ENCODE measurements around the gene SNAP47. TPM values are rescaled to one million over a fixed set of nuclear protein-coding genes. Genes with fewer than 3 reads are reported as not detected.

Gene SNAP47
- total RNA-seq (2012; rRNA removed) (65.3 and 72.9 TPM in 2 replicates), polyA plus RNA-seq (2012; rRNA removed) (39.4 and 39.5 TPM in 2 replicates), Bru-seq, nascent RNA (percentile 65 among the genes with signal in this experiment), BruChase-seq, experiment 1, labeled RNA remaining after a 6-hour chase (percentile 61 among the genes with signal in this experiment), BruChase-seq, experiment 2, labeled RNA remaining after a 2-hour chase (percentile 66 among the genes with signal in this experiment)
- polyA plus RNA-seq (2012; cell fraction: cytosol; rRNA removed), result 46.6 and 52.1 TPM in 2 replicates
- polyA plus RNA-seq (2012; cell fraction: nucleus; rRNA removed; ENCODE audit: low replicate concordance), result 28.6 and 37.2 TPM in 2 replicates
- long read RNA-seq, transcript SNAP47-202 (5 exons, 2,362 nt), result major isoform, 42 of 75 reads
- long read RNA-seq, partial matches to known transcripts, result 6 of 75 reads
- long read RNA-seq, other reads (novel, unspliced or antisense), result 25 of 75 reads

GRCh38 chr1:227734856-227735538 is at the start of gene SNAP47, which contains the start of gene JMJD4:
TSS of gene SNAP47 (plus strand) at chr1:227735435. CDS start at chr1:227747737, 12,302 bp downstream.
TSS of gene JMJD4 (minus strand) at chr1:227735302. CDS start at chr1:227735273, 29 bp downstream.
- H3K27ac ChIP-seq (ENCODE audit: insufficient read depth, low read length), result peak within 1 kb of the TSS; percentile 91
- 0% methylated on average over 37 of the region's 83 CpGs; no CpG with 5 or more reads in 1 of the 2 experiments for WGBS, 2 experiments (ENCODE audit: extremely low coverage in 2 of 2, insufficient read length in 1 of 2)
- H4K20me1 ChIP-seq (ENCODE audit: insufficient read depth, low read length), result peaks cover 9% of the 10 kb centered on the region

More at GRCh38 chr1:227734856-227735538, at the start of gene SNAP47, which contains the start of gene JMJD4:
- peak within 1 kb of the TSS; percentile 86 for H3K9ac ChIP-seq (ENCODE audit: low read depth, low read length)
- H3K18ac ChIP-seq (ENCODE audit: low read depth, low read length), result peak within 1 kb of the TSS; percentile 8; the same call in 1 of the 2 replicates
- peak within 1 kb of the TSS; percentile 99 for H3K4me2 ChIP-seq (ENCODE audit: low read depth, low read length)
- no TSS peak for BruUV-seq (replicated peaks)
- H3K14ac ChIP-seq (replicated peaks; ENCODE audit: low read depth, low read length), result peak within 1 kb of the TSS; percentile 64
- H3K79me1 ChIP-seq (ENCODE audit: low read depth in 1 of 2, low read length in 2 of 2), result peaks cover 26 to 59% of the 10 kb centered on the region in 2 experiments
- H2AK9ac ChIP-seq (replicated peaks; ENCODE audit: low read depth, low read length, poor library complexity), result peak within 1 kb of the TSS; percentile 96
- peak; percentile 95 for ATAC-seq (ENCODE audit: low read depth)
- no peak within 1 kb of the TSS for H2BK20ac ChIP-seq (ENCODE audit: low read depth, low read length)
- H3K9me1 ChIP-seq (ENCODE audit: insufficient read depth, low read length), result peaks cover 12% of the 10 kb centered on the region; the same call in 1 of the 2 replicates
- ChIA-PET CTCF (interaction anchor here (0.6 kb wide), 1 partner anchor 39 kb away, joined by 3 read pairs; no protein-coding TSS in a partner anchor), POLR2A (ENCODE audit: unreplicated experiment) (interaction anchor here (0.5 to 0.7 kb wide), 2 partner anchors 23 to 723 kb away, joined by 3 to 9 read pairs; no protein-coding TSS in a partner anchor)
- peak within 1 kb of the TSS; percentile 76 for H4K5ac ChIP-seq (ENCODE audit: low read depth, low read length)
- peaks cover 9% of the 10 kb centered on the region; the same call in 1 of the 2 replicates for H3K4me1 ChIP-seq (ENCODE audit: control insufficient read depth, insufficient read depth, low read length)
- H2BK15ac ChIP-seq (ENCODE audit: low read depth, low read length), result no peak within 1 kb of the TSS; the same call in 2 of the 3 replicates
- no peaks in the 10 kb centered on the region for H3K9me3 ChIP-seq (ENCODE audit: control insufficient read depth, insufficient read depth, low read length)
- DNase-seq, result peak; percentile 90
- peak within 1 kb of the TSS; percentile 75 to 93; a peak in 3 of 4 replicates for H4K8ac ChIP-seq (ENCODE audit: low read depth in 2 of 2, low read length in 2 of 2)
- H3K36me3 ChIP-seq (ENCODE audit: control insufficient read depth, insufficient read depth, low read length), result peaks cover 20% of the 10 kb centered on the region; the same call in 1 of the 2 replicates
- H4K91ac ChIP-seq (ENCODE audit: insufficient read depth, low read depth, low read length), result peak within 1 kb of the TSS; percentile 71
- dilution Hi-C loops (cut with HindIII; ENCODE audit: low sequenced_read_pairs, unreplicated experiment), result no loop called here
- peak within 1 kb of the TSS; percentile 94 for H3K4me3 ChIP-seq (ENCODE audit: insufficient read depth, low read depth, low read length)
- H2BK120ac ChIP-seq (ENCODE audit: low read depth, low read length), result no peak within 1 kb of the TSS
- TF ChIP-seq CEBPB (IDR thresholded peaks at IDR 0.05; ENCODE audit: low read depth, low read length), result no peak
- peak; percentile 71; the same call in 1 of the 2 replicates for TF ChIP-seq MXI1 (IDR thresholded peaks at IDR 0.05; ENCODE audit: borderline replicate concordance, low read depth, low read length)
- peak; percentile 84 for TF ChIP-seq BHLHE40 (IDR thresholded peaks at IDR 0.05; ENCODE audit: low read depth, low read length)
- peak; percentile 37; the same call in 1 of the 2 replicates for TF ChIP-seq POLR2A (IDR thresholded peaks at IDR 0.05; ENCODE audit: low read depth, low read length)
- TF ChIP-seq MAZ (IDR thresholded peaks at IDR 0.05; ENCODE audit: borderline replicate concordance, low read depth, low read length), result peak; percentile 81; the same call in 1 of the 2 replicates
- peak within 1 kb of the TSS; percentile 71 for H3K4ac ChIP-seq (ENCODE audit: low read depth, low read length)
- H3K23ac ChIP-seq (ENCODE audit: low read depth, low read length), result peak within 1 kb of the TSS; percentile 84
- H2AFZ ChIP-seq (replicated peaks; ENCODE audit: low read length, poor library complexity), result peak within 1 kb of the TSS; percentile 98
- intact Hi-C loops (cut with micrococcal nuclease), result loop anchor here (2.0 kb wide), 2 partner anchors 24 to 54 kb away; no protein-coding TSS in a partner anchor
- H2BK5ac ChIP-seq (ENCODE audit: low read depth, low read length, poor library complexity, severe bottlenecking), result peak within 1 kb of the TSS; percentile 95
- peak within 1 kb of the TSS; percentile 56 for H3K56ac ChIP-seq (ENCODE audit: extremely low read depth, insufficient read depth, low read length)
- no peaks in the 10 kb centered on the region for H3K27me3 ChIP-seq (ENCODE audit: control insufficient read depth, insufficient read depth, low read length)
- in situ Hi-C loops (cut with MboI; ENCODE audit: low sequenced_read_pairs), result no loop called here
- peak within 1 kb of the TSS; percentile 76 for H2AK5ac ChIP-seq (ENCODE audit: low read depth, low read length)

All from IMR-90 (cell line).